Body of pancreas (tissue), 4 donors: Measurements from ENCODE around the gene PCBD2.

ENCODE experiments used
- CTCF ChIP-seq, 7 experiments: fragments of 450-650 bp in 4 of 7; fragments of 200-600 bp in 3 of 7; sonication (generic) in 3 of 7; IDR thresholded peaks; one replicate each; pipeline ENCODE4 v1.5.1; 2016 to 2019; ENCODE audit warnings: antibody characterized with exemption in 7 of 7
- POLR2A ChIP-seq, 3 donors: fragments of 450-650 bp; IDR thresholded peaks; one replicate each; pipeline ENCODE4 v1.6.1; 2016; ENCODE audit warnings: antibody characterized with exemption in 3 of 3, mild to moderate bottlenecking in 2 of 3

- TF ChIP-seq CTCF (IDR thresholded peaks at IDR 0.05), result no peak
- TF ChIP-seq POLR2A (IDR thresholded peaks at IDR 0.05), result no peak
These were observed 29.3 kb downstream of the PCBD2 start for GRCh38 chr5:134934202-134934601.
